CD4-positive, alpha-beta memory T cell (primary cell): ENCODE results near the gene HYOU1. TPM values are rescaled to one million over a fixed set of nuclear protein-coding genes. Genes with fewer than 3 reads are reported as not detected.

ENCODE experiments used
- CTCF ChIA-PET: fragments of 350-600 bp; sonication (Branson Sonifier 250); formaldehyde crosslinking; loops from one replicate; lab custom pipeline; 2021; ENCODE audit warnings: inconsistent platforms; ENCODE audit not compliant: partially characterized antibody; lab: Charles Lee
- POLR2A ChIA-PET: fragments of 350-600 bp; sonication (Branson Sonifier 250); formaldehyde crosslinking; loops from one replicate; lab custom pipeline; 2021; ENCODE audit not compliant: partially characterized antibody; lab: Charles Lee
- DNase-seq, 5 donors: peaks; one replicate each; pipeline versions ENCODE4 v3.0.0 to v3.0.0-alpha.2; 2020 to 2022; ENCODE audit warnings: mixed read lengths in 1 of 5
- H3K27ac ChIP-seq: one replicate; pipeline ENCODE4 v1.7.0; 2013; ENCODE audit warnings: low read depth, low read length
- H3K27me3 ChIP-seq: 2 replicates; pipeline ENCODE4 v1.7.0; 2013; ENCODE audit warnings: mild to moderate bottlenecking, low read length, moderate library complexity; ENCODE audit not compliant: insufficient read depth
- H3K36me3 ChIP-seq: 2 replicates; pipeline ENCODE4 v1.7.0; 2013; ENCODE audit warnings: mild to moderate bottlenecking, low read length, moderate library complexity; ENCODE audit not compliant: insufficient read depth
- H3K4me1 ChIP-seq: 2 replicates; pipeline ENCODE4 v1.7.0; 2013; ENCODE audit warnings: mild to moderate bottlenecking, low read length, moderate library complexity; ENCODE audit not compliant: insufficient read depth
- H3K4me3 ChIP-seq, 2 donors: one replicate each; pipeline ENCODE4 v1.7.0; 2013; ENCODE audit warnings: low read length in 2 of 2, mild to moderate bottlenecking in 1 of 2
- H3K9me3 ChIP-seq, 2 donors: one replicate each; pipeline ENCODE4 v1.7.0; 2013; ENCODE audit warnings: low read length in 2 of 2, control low read depth in 1 of 2; ENCODE audit not compliant: control insufficient read depth in 1 of 2
- H3K27ac Mint-ChIP-seq, 7 donors: one replicate each; pipeline ENCODE4 v1.8.0; 2020 to 2021; ENCODE audit warnings: mixed read lengths in 7 of 7, mild to moderate bottlenecking in 6 of 7, inconsistent platforms in 3 of 7, moderate library complexity in 3 of 7
- H3K27me3 Mint-ChIP-seq, 2 donors: one replicate each; pipeline ENCODE4 v1.8.0; 2020 to 2021; ENCODE audit warnings: mixed read lengths in 2 of 2
- H3K36me3 Mint-ChIP-seq, 2 donors: one replicate each; pipeline ENCODE4 v1.8.0; 2020 to 2021; ENCODE audit warnings: mixed read lengths in 2 of 2, inconsistent platforms in 1 of 2, mild to moderate bottlenecking in 1 of 2
- H3K4me1 Mint-ChIP-seq, 4 donors: one replicate each; pipeline ENCODE4 v1.8.0; 2020 to 2021; ENCODE audit warnings: mixed read lengths in 4 of 4, mild to moderate bottlenecking in 1 of 4
- H3K4me3 Mint-ChIP-seq, 8 donors: one replicate each; pipeline ENCODE4 v1.8.0; 2020 to 2021; ENCODE audit warnings: mixed read lengths in 8 of 8, mild to moderate bottlenecking in 7 of 8, moderate library complexity in 6 of 8, inconsistent platforms in 3 of 8
- H3K9me3 Mint-ChIP-seq, 8 donors: one replicate each; pipeline ENCODE4 v1.8.0; 2020 to 2021; ENCODE audit warnings: mixed read lengths in 8 of 8, mild to moderate bottlenecking in 5 of 8, inconsistent platforms in 3 of 8, moderate library complexity in 1 of 8
- intact Hi-C: fragments of 100-400 bp; cut with micrococcal nuclease; formaldehyde crosslinking; loops from one replicate; pipeline ENCODE4 v1.15.1; 2023
- microRNA-seq: library from miRNA; unstranded; fragments of <30 nt; microRNA quantifications from one replicate; pipeline ENCODE4 v1.2.0, GENCODE V29; 2021; ENCODE audit warnings: borderline replicate concordance, borderline number of aligned reads, borderline microRNAs expressed, mixed read lengths
- polyA plus RNA-seq, 2 donors: library from polyadenylated mRNA; unstranded; fragments of 300-500 nt; fragmentation: Illumina TruSeq; gene quantifications; one replicate each; pipeline ENCODE4 v1.2.3, GENCODE V29; 2021
- total RNA-seq, 2 experiments: library from RNA; stranded (reverse); gene quantifications; one replicate each; pipeline ENCODE4 v1.2.3, GENCODE V29; 2021

HYOU1 gene
- total and polyA plus RNA-seq, 4 experiments from 2014 or later = 24.1 to 146 (median 81.7) TPM

GRCh38 chr11:118997627-118998387 is 59.2 kb downstream of the HYOU1 start, which contains the start of gene CENATAC:
Gene CENATAC (plus strand): TSS chr11:118998138. CDS start chr11:118998198, 60 bp downstream.
- H3K4me3 ChIP-seq = peak within 1 kb of the TSS; percentile 87 to 99
- H3K27me3 ChIP-seq = no peaks in the 10 kb centered on the region
- H3K4me3 Mint-ChIP-seq = peak within 1 kb of the TSS; percentile 87 to 99 (median 98)
- peak; percentile 94 to 96 (median 95) for DNase-seq
- CTCF ChIA-PET = interaction anchor here (0.8 to 1.6 kb wide), 8 partner anchors 21 to 409 kb away, joined by 3 to 5 read pairs (median 3); partner anchors contain the start of genes HMBS, RPS25, SLC37A4 and TRAPPC4
- H3K36me3 ChIP-seq = peaks cover 19% of the 10 kb centered on the region
- H3K27me3 Mint-ChIP-seq = no peaks in the 10 kb centered on the region
- peak within 1 kb of the TSS; percentile 90 to 99 (median 95) for H3K27ac Mint-ChIP-seq
- peaks cover 18 to 52% (median 34%) of the 10 kb centered on the region in 4 donors for H3K4me1 Mint-ChIP-seq
- peak within 1 kb of the TSS; percentile 75 for H3K27ac ChIP-seq
- peaks cover 7 to 47% of the 10 kb centered on the region in 2 donors for H3K36me3 Mint-ChIP-seq
- no peaks in the 10 kb centered on the region for H3K9me3 ChIP-seq
- POLR2A ChIA-PET = interaction anchor here (0.6 to 10.4 kb wide), 29 partner anchors 14 to 562 kb away, joined by 3 to 170 read pairs (median 4); partner anchors contain the start of genes BCL9L, C2CD2L, CXCR5 and DDX6
- intact Hi-C loops = loop anchor here (1.0 to 5.0 kb wide), 5 partner anchors 20 to 97 kb away; partner anchors contain the start of genes HYOU1, RPS25, SLC37A4 and TRAPPC4
- H3K4me1 ChIP-seq = peaks cover 24% of the 10 kb centered on the region
- H3K9me3 Mint-ChIP-seq = peaks cover 0 to 3% (median 0%) of the 10 kb centered on the region in 8 donors

DNA sequence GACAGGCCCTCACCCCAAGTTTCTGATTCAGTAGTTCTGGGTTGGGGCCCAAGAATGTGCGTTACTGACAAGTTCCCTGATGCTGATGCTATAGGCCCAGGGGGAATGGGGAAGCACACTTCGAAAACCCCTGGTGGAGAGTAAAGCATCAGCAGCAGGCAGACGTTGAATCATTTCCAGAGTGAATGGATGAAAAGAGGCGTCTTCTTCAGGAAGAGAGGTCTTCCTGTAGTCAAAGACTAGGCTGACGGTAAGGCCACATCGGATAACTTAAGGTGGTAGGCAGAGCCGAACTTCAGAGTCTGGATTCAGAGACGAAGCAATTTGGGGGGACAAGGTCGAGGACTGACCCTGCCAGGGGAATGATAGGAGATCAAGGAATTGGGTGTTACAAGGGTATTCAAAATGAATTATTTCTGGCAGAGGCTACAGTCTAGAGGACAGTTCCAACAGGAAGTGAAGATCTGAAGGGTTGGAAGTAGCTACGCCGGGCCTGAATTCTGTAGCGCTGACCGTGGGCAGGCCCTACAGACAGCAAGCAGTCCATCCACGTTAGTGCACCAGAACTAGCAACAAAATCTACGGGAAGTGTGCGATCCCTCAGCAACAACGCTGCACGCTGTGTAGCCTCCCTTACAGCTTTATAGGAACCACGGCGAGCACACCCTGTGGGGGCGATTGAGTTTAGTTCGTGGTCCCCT is 59.9 kb downstream of the HYOU1 start:
- Mint-ChIP-seq H3K4me1 (peaks cover 18 to 49% (median 34%) of the 10 kb centered on the region in 4 donors), H3K27ac (peak overlapping the region; percentile 90 to 99 (median 94)), H3K4me3 (peak overlapping the region; percentile 87 to 99 (median 98)), H3K9me3 (peaks cover 0 to 3% (median 0%) of the 10 kb centered on the region in 8 donors), H3K36me3 (peaks cover 7 to 42% of the 10 kb centered on the region in 2 donors), H3K27me3 (no peaks in the 10 kb centered on the region)
- peaks cover 24% of the 10 kb centered on the region for H3K4me1 ChIP-seq
- CTCF ChIA-PET = interaction anchor here (0.5 to 1.6 kb wide), 10 partner anchors 22 to 408 kb away, joined by 3 to 5 read pairs (median 3); partner anchors contain the start of genes HMBS, RPS25, SLC37A4 and TRAPPC4
- DNase-seq = peak; percentile 37 to 74 (median 42)
- POLR2A ChIA-PET = interaction anchor here (0.5 to 10.4 kb wide), 27 partner anchors 13 to 561 kb away, joined by 3 to 170 read pairs (median 4); partner anchors contain the start of genes BCL9L, C2CD2L, CXCR5 and DDX6
- H3K4me3 ChIP-seq = peak overlapping the region; percentile 87 to 99
- H3K36me3 ChIP-seq = peaks cover 11% of the 10 kb centered on the region
- H3K9me3 ChIP-seq = no peaks in the 10 kb centered on the region
- H3K27ac ChIP-seq = peak overlapping the region; percentile 75
- intact Hi-C loops = loop anchor here (5.0 kb wide), 1 partner anchor 55 kb away; no protein-coding TSS in a partner anchor
- no peaks in the 10 kb centered on the region for H3K27me3 ChIP-seq

Small RNA genes within 50 kb of the gene (microRNA-seq; reads per million reads assigned to microRNA genes)
- gene MIR3656 = not detected

Other genes with a start within 250 kb of the HYOU1 start
- gene CXCR5, start 173.3 kb downstream of the HYOU1 start, total RNA-seq = 10 to 100 TPM; 21.1 to 21.5 TPM
- 10 to 100 TPM in 1 of 2 donors, 1 to 10 TPM in 1; 7.9 to 18.2 TPM for gene CXCR5, start 173.3 kb downstream of the HYOU1 start, polyA plus RNA-seq
- gene BCL9L, start 131.3 kb downstream of the HYOU1 start, total RNA-seq = 100 to 1,000 TPM; 216 to 232 TPM
- gene BCL9L, start 131.3 kb downstream of the HYOU1 start, polyA plus RNA-seq = 10 to 100 TPM in 1 of 2 donors, under 1 TPM in 1; 0.45 to 10.9 TPM
- gene UPK2, start 100.9 kb downstream of the HYOU1 start, total RNA-seq = not detected
- gene UPK2, start 100.9 kb downstream of the HYOU1 start, polyA plus RNA-seq = not detected
- gene FOXR1, start 85.4 kb downstream of the HYOU1 start, total RNA-seq = not detected
- not detected for gene FOXR1, start 85.4 kb downstream of the HYOU1 start, polyA plus RNA-seq
- 100 to 1,000 TPM; 109 to 114 TPM for gene CENATAC, start 59.1 kb downstream of the HYOU1 start, total RNA-seq
- 10 to 100 TPM; 13.3 to 16.9 TPM for gene CENATAC, start 59.1 kb downstream of the HYOU1 start, polyA plus RNA-seq
- gene RPS25, start 38.9 kb downstream of the HYOU1 start, total RNA-seq = 1,000 to 10,000 TPM; 2,545 to 2,705 TPM
- gene RPS25, start 38.9 kb downstream of the HYOU1 start, polyA plus RNA-seq = 1,000 to 10,000 TPM; 4,676 to 5,786 TPM
- gene TRAPPC4, start 38.4 kb downstream of the HYOU1 start, total RNA-seq = 10 to 100 TPM; 89.2 to 97.3 TPM
- gene TRAPPC4, start 38.4 kb downstream of the HYOU1 start, polyA plus RNA-seq = 100 to 1,000 TPM in 1 of 2 donors, 10 to 100 TPM in 1; 92.1 to 116 TPM
- 10 to 100 TPM; 14.6 to 14.8 TPM for gene SLC37A4, start 26.3 kb downstream of the HYOU1 start, total RNA-seq
- 10 to 100 TPM; 10.6 to 13.0 TPM for gene SLC37A4, start 26.3 kb downstream of the HYOU1 start, polyA plus RNA-seq
- gene VPS11, start 10.6 kb upstream of the HYOU1 start, total RNA-seq = 10 to 100 TPM; 56.2 to 61.2 TPM
- 10 to 100 TPM; 36.0 to 61.7 TPM for gene VPS11, start 10.6 kb upstream of the HYOU1 start, polyA plus RNA-seq
- 1 to 10 TPM; 5.1 to 5.8 TPM for gene HMBS, start 27.7 kb upstream of the HYOU1 start, total RNA-seq
- gene HMBS, start 27.7 kb upstream of the HYOU1 start, polyA plus RNA-seq = 10 to 100 TPM; 17.7 to 21.2 TPM
- 10 to 100 TPM; 52.0 to 52.3 TPM for gene DPAGT1, start 44.6 kb upstream of the HYOU1 start, total RNA-seq
- gene DPAGT1, start 44.6 kb upstream of the HYOU1 start, polyA plus RNA-seq = 10 to 100 TPM; 32.9 to 52.3 TPM
- 10 to 100 TPM; 35.2 to 37.5 TPM for gene C2CD2L, start 50.1 kb upstream of the HYOU1 start, total RNA-seq
- gene C2CD2L, start 50.1 kb upstream of the HYOU1 start, polyA plus RNA-seq = 10 to 100 TPM in 1 of 2 donors, 1 to 10 TPM in 1; 2.6 to 13.3 TPM
- 10 to 100 TPM; 70.8 to 75.3 TPM for gene HINFP, start 64.4 kb upstream of the HYOU1 start, total RNA-seq
- gene HINFP, start 64.4 kb upstream of the HYOU1 start, polyA plus RNA-seq = 10 to 100 TPM in 1 of 2 donors, 1 to 10 TPM in 1; 9.3 to 16.0 TPM
- under 1 TPM in 1 of 2 experiments, not detected in 1; 0.09 TPM for gene ABCG4, start 91.8 kb upstream of the HYOU1 start, total RNA-seq
- gene ABCG4, start 91.8 kb upstream of the HYOU1 start, polyA plus RNA-seq = not detected
- gene NLRX1, start 111.5 kb upstream of the HYOU1 start, total RNA-seq = 1 to 10 TPM; 8.8 to 9.2 TPM
- 1 to 10 TPM; 5.5 to 7.4 TPM for gene NLRX1, start 111.5 kb upstream of the HYOU1 start, polyA plus RNA-seq
- 1 to 10 TPM in 1 of 2 experiments, under 1 TPM in 1; 0.86 to 1.1 TPM for gene NHERF4, start 128.3 kb upstream of the HYOU1 start, total RNA-seq
- not detected for gene NHERF4, start 128.3 kb upstream of the HYOU1 start, polyA plus RNA-seq
- 10 to 100 TPM; 39.5 to 39.8 TPM for gene CBL, start 149.1 kb upstream of the HYOU1 start, total RNA-seq
- gene CBL, start 149.1 kb upstream of the HYOU1 start, polyA plus RNA-seq = 10 to 100 TPM in 1 of 2 donors, 1 to 10 TPM in 1; 3.6 to 15.6 TPM